ENCODE data around the gene IDUA.

The IDUA gene

GRCh38 chr4:1035510-1035909 lies 48.7 kb downstream of the IDUA start:
- H3K4me3 Mint-ChIP-seq = no peak overlapping the region
- no peak overlapping the region for H3K27ac Mint-ChIP-seq
- ATAC-seq (replicated peaks) = no peak
- no peaks in the 10 kb centered on the region for H3K9me3 Mint-ChIP-seq
- peaks cover 12 to 32% of the 10 kb centered on the region in 2 donors for H3K27me3 Mint-ChIP-seq
- H3K4me1 Mint-ChIP-seq = no peaks in the 10 kb centered on the region
- no peak for DNase-seq
- no peaks in the 10 kb centered on the region for H3K36me3 Mint-ChIP-seq

GRCh38 chr4:1036095-1036494 lies 49.3 kb downstream of the IDUA start:
- Mint-ChIP-seq H3K27ac (no peak overlapping the region), H3K4me1 (no peaks in the 10 kb centered on the region), H3K27me3 (peaks cover 8 to 34% of the 10 kb centered on the region in 2 donors), H3K9me3 (no peaks in the 10 kb centered on the region), H3K4me3 (no peak overlapping the region), H3K36me3 (no peaks in the 10 kb centered on the region)
- ATAC-seq (replicated peaks) = no peak
- no peak for DNase-seq

- no peak for ATAC-seq (replicated peaks)
- H3K36me3 Mint-ChIP-seq = no peaks in the 10 kb centered on the region
- no peaks in the 10 kb centered on the region for H3K9me3 Mint-ChIP-seq
- H3K27ac Mint-ChIP-seq = no peak overlapping the region
- DNase-seq = no peak
- no peaks in the 10 kb centered on the region for H3K4me1 Mint-ChIP-seq
- H3K27me3 Mint-ChIP-seq = peaks cover 11 to 42% of the 10 kb centered on the region in 2 donors
- no peak overlapping the region for H3K4me3 Mint-ChIP-seq
These were observed 50.3 kb downstream of the IDUA start for GRCh38 chr4:1036976-1037810.

- Mint-ChIP-seq H3K27me3 (peaks cover 14 to 37% of the 10 kb centered on the region in 2 donors), H3K27ac (no peak overlapping the region), H3K36me3 (peaks cover 0 to 3% of the 10 kb centered on the region in 2 donors), H3K9me3 (no peaks in the 10 kb centered on the region), H3K4me1 (peaks cover 0 to 3% of the 10 kb centered on the region in 2 donors), H3K4me3 (no peak overlapping the region)
- DNase-seq (no peak), ATAC-seq (replicated peaks) (no peak)
These were observed 52.2 kb downstream of the IDUA start for GRCh38 chr4:1038948-1039492.

GRCh38 chr4:1039493-1040343 lies 52.9 kb downstream of the IDUA start:
- no peak for ATAC-seq (replicated peaks)
- no peak overlapping the region for H3K27ac Mint-ChIP-seq
- no peak for DNase-seq
- H3K4me3 Mint-ChIP-seq = no peak overlapping the region
- H3K36me3 Mint-ChIP-seq = peaks cover 0 to 3% of the 10 kb centered on the region in 2 donors
- peaks cover 15 to 38% of the 10 kb centered on the region in 2 donors for H3K27me3 Mint-ChIP-seq
- no peaks in the 10 kb centered on the region for H3K9me3 Mint-ChIP-seq
- H3K4me1 Mint-ChIP-seq = peaks cover 0 to 3% of the 10 kb centered on the region in 2 donors

GRCh38 chr4:1040344-1041146 lies 53.7 kb downstream of the IDUA start:
- no peak overlapping the region for H3K4me3 Mint-ChIP-seq
- H3K36me3 Mint-ChIP-seq = peaks cover 0 to 3% of the 10 kb centered on the region in 2 donors
- DNase-seq = no peak
- no peak for ATAC-seq (replicated peaks)
- no peaks in the 10 kb centered on the region for H3K9me3 Mint-ChIP-seq
- peaks cover 23 to 46% of the 10 kb centered on the region in 2 donors for H3K27me3 Mint-ChIP-seq
- peaks cover 0 to 3% of the 10 kb centered on the region in 2 donors for H3K4me1 Mint-ChIP-seq
- no peak overlapping the region for H3K27ac Mint-ChIP-seq

- Mint-ChIP-seq H3K27me3 (peaks cover 26 to 49% of the 10 kb centered on the region in 2 donors), H3K9me3 (no peaks in the 10 kb centered on the region), H3K4me3 (no peak overlapping the region), H3K36me3 (peaks cover 0 to 3% of the 10 kb centered on the region in 2 donors), H3K4me1 (peaks cover 0 to 3% of the 10 kb centered on the region in 2 donors), H3K27ac (no peak overlapping the region)
- no peak for DNase-seq
- ATAC-seq (replicated peaks) = no peak
These were observed 54.5 kb downstream of the IDUA start for GRCh38 chr4:1041147-1041935.

GRCh38 chr4:1041936-1042330 lies 55.1 kb downstream of the IDUA start:
- H3K27ac Mint-ChIP-seq = no peak overlapping the region
- no peak for ATAC-seq (replicated peaks)
- H3K27me3 Mint-ChIP-seq = peaks cover 30 to 54% of the 10 kb centered on the region in 2 donors
- H3K4me3 Mint-ChIP-seq = no peak overlapping the region
- H3K4me1 Mint-ChIP-seq = peaks cover 4 to 6% of the 10 kb centered on the region in 2 donors
- DNase-seq = no peak
- peaks cover 0 to 2% of the 10 kb centered on the region in 2 donors for H3K9me3 Mint-ChIP-seq
- H3K36me3 Mint-ChIP-seq = peaks cover 2 to 7% of the 10 kb centered on the region in 2 donors

GRCh38 chr4:1042352-1043055 lies 55.7 kb downstream of the IDUA start:
- Mint-ChIP-seq H3K27me3 (peaks cover 33 to 60% of the 10 kb centered on the region in 2 donors), H3K4me1 (peaks cover 6 to 8% of the 10 kb centered on the region in 2 donors), H3K9me3 (peaks cover 0 to 2% of the 10 kb centered on the region in 2 donors), H3K4me3 (no peak overlapping the region), H3K27ac (no peak overlapping the region), H3K36me3 (peaks cover 2 to 7% of the 10 kb centered on the region in 2 donors)
- ATAC-seq (replicated peaks) = no peak
- DNase-seq = no peak

GRCh38 chr4:1043162-1043561 lies 56.3 kb downstream of the IDUA start:
- peaks cover 39 to 66% of the 10 kb centered on the region in 2 donors for H3K27me3 Mint-ChIP-seq

GRCh38 chr4:1043651-1044468 lies 57.0 kb downstream of the IDUA start:
- no peak overlapping the region for H3K27ac Mint-ChIP-seq
- DNase-seq (no peak), ATAC-seq (replicated peaks) (peak; percentile 20 to 41)

More at GRCh38 chr4:1043162-1043561, 56.3 kb downstream of the IDUA start:
- ATAC-seq (replicated peaks) = no peak
- Mint-ChIP-seq H3K9me3 (peaks cover 0 to 2% of the 10 kb centered on the region in 2 donors), H3K4me1 (peaks cover 10 to 12% of the 10 kb centered on the region in 2 donors), H3K4me3 (no peak overlapping the region), H3K27ac (peak overlapping the region; percentile 45), H3K36me3 (peaks cover 2 to 7% of the 10 kb centered on the region in 2 donors)
- no peak for DNase-seq

More at GRCh38 chr4:1043651-1044468, 57.0 kb downstream of the IDUA start:
- H3K27me3 Mint-ChIP-seq = peaks cover 44 to 73% of the 10 kb centered on the region in 2 donors
- peaks cover 0 to 2% of the 10 kb centered on the region in 2 donors for H3K9me3 Mint-ChIP-seq
- peaks cover 13 to 19% of the 10 kb centered on the region in 2 donors for H3K4me1 Mint-ChIP-seq
- no peak overlapping the region for H3K4me3 Mint-ChIP-seq
- H3K36me3 Mint-ChIP-seq = peaks cover 2 to 9% of the 10 kb centered on the region in 2 donors
